Measurements from ENCODE around the gene OGFOD3. TPM values are rescaled to one million over a fixed set of nuclear protein-coding genes. Genes with fewer than 3 reads are reported as not detected.

The OGFOD3 gene
- total and polyA plus RNA-seq, 9 of the 15 experiments (the other 6 are each of a cell fraction or from before 2014, with no cell fraction given), result 0.69 to 44.7 (median 18.9) TPM

DNA sequence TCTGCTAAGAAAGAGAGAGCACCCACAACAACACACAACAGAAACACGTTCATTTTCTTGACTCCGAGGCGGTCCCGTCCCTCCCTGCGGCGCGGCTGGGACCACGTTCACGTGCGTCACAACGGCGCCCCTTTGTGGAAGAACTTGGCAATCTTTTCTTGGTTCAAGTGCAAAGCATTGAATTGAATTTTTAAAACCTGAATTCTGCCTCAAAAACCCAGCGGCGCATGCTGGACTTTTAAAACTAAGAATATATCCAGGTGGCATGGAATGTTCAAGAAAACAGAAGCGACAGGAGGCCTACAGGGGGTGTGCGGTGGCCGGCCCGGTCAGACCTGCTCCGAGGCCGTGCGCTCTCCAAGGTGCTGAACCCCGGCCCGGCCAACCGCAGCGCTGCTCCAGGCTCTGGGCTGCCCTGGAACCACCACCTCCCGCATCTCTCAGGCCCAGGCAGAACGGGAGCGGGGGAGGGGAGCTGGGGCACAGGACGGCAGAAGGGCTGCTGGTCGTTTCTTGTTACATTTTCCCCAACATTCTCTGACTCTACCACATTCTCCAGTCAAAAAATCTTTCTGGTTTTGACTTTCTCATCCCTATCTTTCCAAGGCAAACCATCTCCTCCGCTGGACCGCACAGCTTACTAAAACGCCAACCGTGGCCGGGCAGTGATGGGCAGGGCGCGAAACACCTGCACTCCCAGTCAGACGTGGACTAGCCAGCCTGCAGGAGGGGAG, 3.7 kb downstream of the OGFOD3 start (continued):
- TF ChIP-seq, protein P1, sequence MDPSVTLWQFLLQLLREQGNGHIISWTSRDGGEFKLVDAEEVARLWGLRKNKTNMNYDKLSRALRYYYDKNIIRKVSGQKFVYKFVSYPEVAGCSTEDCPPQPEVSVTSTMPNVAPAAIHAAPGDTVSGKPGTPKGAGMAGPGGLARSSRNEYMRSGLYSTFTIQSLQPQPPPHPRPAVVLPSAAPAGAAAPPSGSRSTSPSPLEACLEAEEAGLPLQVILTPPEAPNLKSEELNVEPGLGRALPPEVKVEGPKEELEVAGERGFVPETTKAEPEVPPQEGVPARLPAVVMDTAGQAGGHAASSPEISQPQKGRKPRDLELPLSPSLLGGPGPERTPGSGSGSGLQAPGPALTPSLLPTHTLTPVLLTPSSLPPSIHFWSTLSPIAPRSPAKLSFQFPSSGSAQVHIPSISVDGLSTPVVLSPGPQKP (CRISPR knock-in tag; IDR thresholded peaks at IDR 0.05), result no peak
- TF ChIP-seq GTF2A2 (tag; IDR thresholded peaks at IDR 0.05) (no peak), PCBP1 (IDR thresholded peaks at IDR 0.05; ENCODE audit: low read depth, low read length, poor library complexity, severe bottlenecking) (no peak), WHSC1 (IDR thresholded peaks at IDR 0.05; ENCODE audit: low read length) (no peak), SREBF2 (CRISPR knock-in tag; IDR thresholded peaks at IDR 0.05) (0 out of 2 replicates have a peak, but pooled peaks have one; percentile 62), CBFA2T2 (conservative IDR thresholded peaks at IDR 0.05) (no peak), CBFB (CRISPR knock-in tag; IDR thresholded peaks at IDR 0.05) (peak; percentile 96), HMGN3 (IDR thresholded peaks at IDR 0.05; ENCODE audit: borderline replicate concordance, extremely low read depth, insufficient read length, low read depth, low read length) (peak; percentile 71), NFATC3 (IDR thresholded peaks at IDR 0.05) (no peak), SRSF9 (IDR thresholded peaks at IDR 0.05; ENCODE audit: borderline replicate concordance, low read depth, low read length) (no peak), ARNT (IDR thresholded peaks at IDR 0.05) (no peak; a peak in 1 of 4 replicates), MCM3 (IDR thresholded peaks at IDR 0.05) (no peak)
- TF ChIP-seq, protein P2, sequence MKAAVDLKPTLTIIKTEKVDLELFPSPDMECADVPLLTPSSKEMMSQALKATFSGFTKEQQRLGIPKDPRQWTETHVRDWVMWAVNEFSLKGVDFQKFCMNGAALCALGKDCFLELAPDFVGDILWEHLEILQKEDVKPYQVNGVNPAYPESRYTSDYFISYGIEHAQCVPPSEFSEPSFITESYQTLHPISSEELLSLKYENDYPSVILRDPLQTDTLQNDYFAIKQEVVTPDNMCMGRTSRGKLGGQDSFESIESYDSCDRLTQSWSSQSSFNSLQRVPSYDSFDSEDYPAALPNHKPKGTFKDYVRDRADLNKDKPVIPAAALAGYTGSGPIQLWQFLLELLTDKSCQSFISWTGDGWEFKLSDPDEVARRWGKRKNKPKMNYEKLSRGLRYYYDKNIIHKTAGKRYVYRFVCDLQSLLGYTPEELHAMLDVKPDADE (conservative IDR thresholded peaks at IDR 0.05; ENCODE audit: control insufficient read depth, low read depth, low read length), result peak; percentile 84; the same call in 1 of the 2 replicates
- TF ChIP-seq, protein P3, sequence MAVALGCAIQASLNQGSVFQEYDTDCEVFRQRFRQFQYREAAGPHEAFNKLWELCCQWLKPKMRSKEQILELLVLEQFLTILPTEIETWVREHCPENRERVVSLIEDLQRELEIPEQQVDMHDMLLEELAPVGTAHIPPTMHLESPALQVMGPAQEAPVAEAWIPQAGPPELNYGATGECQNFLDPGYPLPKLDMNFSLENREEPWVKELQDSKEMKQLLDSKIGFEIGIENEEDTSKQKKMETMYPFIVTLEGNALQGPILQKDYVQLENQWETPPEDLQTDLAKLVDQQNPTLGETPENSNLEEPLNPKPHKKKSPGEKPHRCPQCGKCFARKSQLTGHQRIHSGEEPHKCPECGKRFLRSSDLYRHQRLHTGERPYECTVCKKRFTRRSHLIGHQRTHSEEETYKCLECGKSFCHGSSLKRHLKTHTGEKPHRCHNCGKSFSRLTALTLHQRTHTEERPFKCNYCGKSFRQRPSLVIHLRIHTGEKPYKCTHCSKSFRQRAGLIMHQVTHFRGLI (CRISPR knock-in tag; IDR thresholded peaks at IDR 0.05), result no peak
- TF ChIP-seq, protein P4, sequence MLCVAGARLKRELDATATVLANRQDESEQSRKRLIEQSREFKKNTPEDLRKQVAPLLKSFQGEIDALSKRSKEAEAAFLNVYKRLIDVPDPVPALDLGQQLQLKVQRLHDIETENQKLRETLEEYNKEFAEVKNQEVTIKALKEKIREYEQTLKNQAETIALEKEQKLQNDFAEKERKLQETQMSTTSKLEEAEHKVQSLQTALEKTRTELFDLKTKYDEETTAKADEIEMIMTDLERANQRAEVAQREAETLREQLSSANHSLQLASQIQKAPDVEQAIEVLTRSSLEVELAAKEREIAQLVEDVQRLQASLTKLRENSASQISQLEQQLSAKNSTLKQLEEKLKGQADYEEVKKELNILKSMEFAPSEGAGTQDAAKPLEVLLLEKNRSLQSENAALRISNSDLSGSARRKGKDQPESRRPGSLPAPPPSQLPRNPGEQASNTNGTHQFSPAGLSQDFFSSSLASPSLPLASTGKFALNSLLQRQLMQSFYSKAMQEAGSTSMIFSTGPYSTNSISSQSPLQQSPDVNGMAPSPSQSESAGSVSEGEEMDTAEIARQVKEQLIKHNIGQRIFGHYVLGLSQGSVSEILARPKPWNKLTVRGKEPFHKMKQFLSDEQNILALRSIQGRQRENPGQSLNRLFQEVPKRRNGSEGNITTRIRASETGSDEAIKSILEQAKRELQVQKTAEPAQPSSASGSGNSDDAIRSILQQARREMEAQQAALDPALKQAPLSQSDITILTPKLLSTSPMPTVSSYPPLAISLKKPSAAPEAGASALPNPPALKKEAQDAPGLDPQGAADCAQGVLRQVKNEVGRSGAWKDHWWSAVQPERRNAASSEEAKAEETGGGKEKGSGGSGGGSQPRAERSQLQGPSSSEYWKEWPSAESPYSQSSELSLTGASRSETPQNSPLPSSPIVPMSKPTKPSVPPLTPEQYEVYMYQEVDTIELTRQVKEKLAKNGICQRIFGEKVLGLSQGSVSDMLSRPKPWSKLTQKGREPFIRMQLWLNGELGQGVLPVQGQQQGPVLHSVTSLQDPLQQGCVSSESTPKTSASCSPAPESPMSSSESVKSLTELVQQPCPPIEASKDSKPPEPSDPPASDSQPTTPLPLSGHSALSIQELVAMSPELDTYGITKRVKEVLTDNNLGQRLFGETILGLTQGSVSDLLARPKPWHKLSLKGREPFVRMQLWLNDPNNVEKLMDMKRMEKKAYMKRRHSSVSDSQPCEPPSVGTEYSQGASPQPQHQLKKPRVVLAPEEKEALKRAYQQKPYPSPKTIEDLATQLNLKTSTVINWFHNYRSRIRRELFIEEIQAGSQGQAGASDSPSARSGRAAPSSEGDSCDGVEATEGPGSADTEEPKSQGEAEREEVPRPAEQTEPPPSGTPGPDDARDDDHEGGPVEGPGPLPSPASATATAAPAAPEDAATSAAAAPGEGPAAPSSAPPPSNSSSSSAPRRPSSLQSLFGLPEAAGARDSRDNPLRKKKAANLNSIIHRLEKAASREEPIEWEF (CRISPR knock-in tag; IDR thresholded peaks at IDR 0.05), result no peak
- TF ChIP-seq, protein P5, sequence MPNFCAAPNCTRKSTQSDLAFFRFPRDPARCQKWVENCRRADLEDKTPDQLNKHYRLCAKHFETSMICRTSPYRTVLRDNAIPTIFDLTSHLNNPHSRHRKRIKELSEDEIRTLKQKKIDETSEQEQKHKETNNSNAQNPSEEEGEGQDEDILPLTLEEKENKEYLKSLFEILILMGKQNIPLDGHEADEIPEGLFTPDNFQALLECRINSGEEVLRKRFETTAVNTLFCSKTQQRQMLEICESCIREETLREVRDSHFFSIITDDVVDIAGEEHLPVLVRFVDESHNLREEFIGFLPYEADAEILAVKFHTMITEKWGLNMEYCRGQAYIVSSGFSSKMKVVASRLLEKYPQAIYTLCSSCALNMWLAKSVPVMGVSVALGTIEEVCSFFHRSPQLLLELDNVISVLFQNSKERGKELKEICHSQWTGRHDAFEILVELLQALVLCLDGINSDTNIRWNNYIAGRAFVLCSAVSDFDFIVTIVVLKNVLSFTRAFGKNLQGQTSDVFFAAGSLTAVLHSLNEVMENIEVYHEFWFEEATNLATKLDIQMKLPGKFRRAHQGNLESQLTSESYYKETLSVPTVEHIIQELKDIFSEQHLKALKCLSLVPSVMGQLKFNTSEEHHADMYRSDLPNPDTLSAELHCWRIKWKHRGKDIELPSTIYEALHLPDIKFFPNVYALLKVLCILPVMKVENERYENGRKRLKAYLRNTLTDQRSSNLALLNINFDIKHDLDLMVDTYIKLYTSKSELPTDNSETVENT (CRISPR knock-in tag; IDR thresholded peaks at IDR 0.05), result no peak
